GM20431 (cell line): ENCODE data around the gene LRRC75A.

ENCODE experiments used
- in situ Hi-C: fragments of 300-500 bp; cut with MseI, MboI; formaldehyde crosslinking; loops from one replicate; pipeline ENCODE4 v1.15.0; 2020; ENCODE audit warnings: low sequenced_read_pairs; ENCODE audit not compliant: unreplicated experiment

Gene LRRC75A

GRCh38 chr17:16474012-16474725, 17.8 kb downstream of the LRRC75A start:
- in situ Hi-C loops, result no loop called here

- in situ Hi-C loops, result no loop called here
Measured at GRCh38 chr17:16473044-16474011, 18.7 kb downstream of the LRRC75A start.

- in situ Hi-C loops, result no loop called here
Measured at GRCh38 chr17:16472539-16472938, 19.5 kb downstream of the LRRC75A start.

- in situ Hi-C loops, result no loop called here
Measured at GRCh38 chr17:16471295-16471694, 20.7 kb downstream of the LRRC75A start.

- in situ Hi-C loops, result no loop called here
Measured at GRCh38 chr17:16470265-16470664, 21.7 kb downstream of the LRRC75A start.

- in situ Hi-C loops, result no loop called here
Measured at GRCh38 chr17:16468428-16468992, 23.5 kb downstream of the LRRC75A start.

- in situ Hi-C loops, result no loop called here
Measured at GRCh38 chr17:16467886-16468285, 24.1 kb downstream of the LRRC75A start.

GRCh38 chr17:16467044-16467443, 24.9 kb downstream of the LRRC75A start:
- in situ Hi-C loops, result no loop called here

- in situ Hi-C loops, result no loop called here
Measured at GRCh38 chr17:16466407-16466806, 25.6 kb downstream of the LRRC75A start.

- in situ Hi-C loops, result no loop called here
Measured at GRCh38 chr17:16465861-16466338, 26.1 kb downstream of the LRRC75A start.

- in situ Hi-C loops, result no loop called here
Measured at GRCh38 chr17:16465052-16465312, 27.0 kb downstream of the LRRC75A start.

- in situ Hi-C loops, result no loop called here
Measured at GRCh38 chr17:16464303-16465051, 27.5 kb downstream of the LRRC75A start.

GRCh38 chr17:16463358-16464302, 28.4 kb downstream of the LRRC75A start:
- in situ Hi-C loops, result no loop called here

GRCh38 chr17:16462070-16462864, 29.7 kb downstream of the LRRC75A start:
- in situ Hi-C loops, result no loop called here

- in situ Hi-C loops, result no loop called here
Measured at GRCh38 chr17:16461606-16461866, 30.5 kb downstream of the LRRC75A start.

GRCh38 chr17:16460796-16461605, 31.0 kb downstream of the LRRC75A start:
- in situ Hi-C loops, result no loop called here

- in situ Hi-C loops, result no loop called here
Measured at GRCh38 chr17:16459855-16460550, 32.0 kb downstream of the LRRC75A start.
